Adrenal gland (tissue), 12 donors: ENCODE data around the gene IMMP1L. TPM values are rescaled to one million over a fixed set of nuclear protein-coding genes. Genes with fewer than 3 reads are reported as not detected.

Source experiments
- DNase-seq, 7 donors: peaks; one replicate each; pipeline ENCODE4 v3.0.0-alpha.2; 2019 to 2020
- H3K27ac ChIP-seq, 5 donors: fragments of 200-600 bp; sonication (generic) in 4 of 5; 1 replicate in 3 of 5; 2 replicates in 2 of 5; pipeline versions ENCODE4 v1.5.1 to v1.8.0; 2016 to 2020; ENCODE audit warnings: mild to moderate bottlenecking in 1 of 5
- H3K27me3 ChIP-seq: fragments of 200-600 bp; 2 replicates; pipeline ENCODE4 v1.8.0; 2021
- H3K36me3 ChIP-seq, 2 donors: fragments of 200-600 bp; replicated peaks in 1 of 2; 1 replicate in 1 of 2; 2 replicates in 1 of 2; pipeline versions ENCODE4 v1.5.1 to v1.8.0; 2018 to 2022
- H3K4me1 ChIP-seq, 2 donors: fragments of 200-600 bp; replicated peaks in 1 of 2; 1 replicate in 1 of 2; 2 replicates in 1 of 2; pipeline versions ENCODE4 v1.5.1 to v1.8.0; 2018 to 2021
- H3K4me3 ChIP-seq, 4 donors: fragments of 200-600 bp; sonication (generic) in 3 of 4; one replicate each; pipeline ENCODE4 v1.5.1; 2016 to 2018
- H3K9me3 ChIP-seq, 3 donors: fragments of 200-600 bp; sonication (generic) in 1 of 3; replicated peaks in 1 of 3; 1 replicate in 2 of 3; 2 replicates in 1 of 3; pipeline versions ENCODE4 v1.5.1 to v1.8.0; 2016 to 2021
- CTCF ChIP-seq, 6 experiments: fragments of 450-650 bp in 4 of 6; fragments of 200-600 bp in 2 of 6; sonication (generic) in 1 of 6; IDR thresholded peaks; 1 replicate in 5 of 6; 2 replicates in 1 of 6; pipeline versions ENCODE4 v1.5.1 to v1.8.0; 2016 to 2021; ENCODE audit warnings: antibody characterized with exemption in 6 of 6, mild to moderate bottlenecking in 2 of 6, moderate library complexity in 1 of 6
- POLR2A ChIP-seq, 2 donors: fragments of 450-650 bp; IDR thresholded peaks; one replicate each; pipeline ENCODE4 v1.6.1; 2017; ENCODE audit warnings: antibody characterized with exemption in 2 of 2, mild to moderate bottlenecking in 2 of 2, moderate library complexity in 1 of 2
- WGBS, 4 donors: extraction: QIAGEN DNeasy Blood & Tissue Kit in 2 of 4; methylation state at CpG; one replicate each; pipeline versions ENCODE4 v1.1.5 to v1.1.7; 2013 to 2017; 5-methylcytosine and 5-hydroxymethylcytosine counted together
- intact Hi-C, 2 donors: fragments of 100-400 bp; cut with DNase I; formaldehyde crosslinking; loops; one replicate each; pipeline versions ENCODE4 v1.14.1 to v1.15.0; 2022 to 2023
- polyA plus RNA-seq, 3 donors: library from polyadenylated mRNA; stranded (reverse); fragments of 200-250 nt in 2 of 3; fragments of 350-450 nt in 1 of 3; fragmentation: Illumina TruSeq in 1 of 3; extraction: RNeasy Lipid Tissue Mini Kit (QIAGEN cat#74804) in 1 of 3; gene quantifications; one replicate each; pipeline ENCODE4 v1.2.3, GENCODE V29; 2013 to 2014
- total RNA-seq, 9 donors: library from RNA; depleted of rRNA in 4 of 9; stranded (reverse); fragments of >200 nt in 4 of 9; fragments of 120-200 nt in 1 of 9; fragmentation: NEBNext Ultra II Directional in 1 of 9; extraction: Animal tissue kit (Norgen Biotek cat#: 25700) in 1 of 9; gene quantifications; one replicate each; pipeline versions ENCODE4 v1.1.0 to v1.2.4, GENCODE V29; 2013 to 2023
- donor health status: healthy with polysubstance abuse.
- donor health status: Bipolar disorder and iron deficiency.
- donor health status: DM: yes; HTN: yes; CAD: no.
- donor health status: DM: no; HTN: no; CAD: no.
- donor health status: DM: no; HTN: no; CAD: no.
- donor health status: DM: yes; HTN: yes; CAD: no.

IMMP1L gene
- total and polyA plus RNA-seq, 12 donors = 5.2 to 71.9 (median 19.0) TPM

DNA sequence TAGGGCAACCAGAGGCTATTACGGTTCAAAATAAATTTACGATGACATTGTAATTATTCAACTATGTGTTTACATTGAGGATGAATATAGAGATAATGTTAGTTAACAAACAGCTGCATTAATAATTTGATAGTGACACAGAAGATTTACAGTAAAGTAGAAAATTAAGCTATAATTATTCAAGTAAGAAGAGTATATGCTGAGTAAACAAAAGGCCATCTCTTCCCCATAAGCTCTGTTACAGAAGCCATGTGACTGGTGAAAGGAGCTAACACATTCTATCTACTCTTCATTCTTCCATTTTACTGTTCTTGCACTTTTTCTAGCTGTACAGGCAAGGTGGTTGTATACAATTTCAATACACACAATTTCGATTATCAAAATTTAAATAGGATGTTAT is 54.2 kb downstream of the IMMP1L start:
- intact Hi-C loops = no loop called here
- WGBS, 4 donors = 94 to 96% (median 94%) methylated on average over 3 of the region's 3 CpGs
- Histone ChIP-seq H3K9me3 (no peaks in the 10 kb centered on the region), H3K4me1 (no peaks in the 10 kb centered on the region), H3K36me3 (no peaks in the 10 kb centered on the region), H3K4me3 (no peak overlapping the region), H3K27ac (no peak overlapping the region), H3K27me3 (no peaks in the 10 kb centered on the region)
- TF ChIP-seq POLR2A (IDR thresholded peaks at IDR 0.05) (no peak), CTCF (IDR thresholded peaks at IDR 0.05) (no peak)
- DNase-seq = no peak

DNA sequence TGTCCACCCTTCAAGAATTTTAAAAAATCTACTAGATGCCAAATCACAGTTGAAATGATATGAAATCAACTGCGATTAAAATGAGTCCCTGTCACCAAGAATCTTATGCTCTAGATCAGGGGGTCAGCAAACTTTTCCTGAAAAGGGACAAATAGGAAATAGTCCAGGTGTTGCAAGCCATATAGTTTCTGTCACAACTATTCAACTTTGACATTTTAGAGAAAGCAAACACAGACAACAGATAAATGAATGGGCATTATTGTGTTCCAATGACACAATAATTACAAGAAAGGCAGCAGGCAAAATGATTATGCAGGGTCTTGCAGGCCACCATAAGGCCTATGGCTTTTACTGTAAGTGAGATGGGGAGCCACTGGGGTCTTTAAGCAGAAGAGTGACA is 58.6 kb downstream of the IMMP1L start:
- Histone ChIP-seq H3K36me3 (no peaks in the 10 kb centered on the region), H3K27me3 (no peaks in the 10 kb centered on the region), H3K4me1 (no peaks in the 10 kb centered on the region), H3K9me3 (no peaks in the 10 kb centered on the region), H3K27ac (no peak overlapping the region), H3K4me3 (no peak overlapping the region)
- no peak for TF ChIP-seq CTCF (IDR thresholded peaks at IDR 0.05)
- TF ChIP-seq POLR2A (IDR thresholded peaks at IDR 0.05) = no peak
- WGBS, 4 donors = 95 to 100% (median 96%) methylated on average over 1 of the region's 1 CpG
- DNase-seq = no peak
- intact Hi-C loops = no loop called here

DNA sequence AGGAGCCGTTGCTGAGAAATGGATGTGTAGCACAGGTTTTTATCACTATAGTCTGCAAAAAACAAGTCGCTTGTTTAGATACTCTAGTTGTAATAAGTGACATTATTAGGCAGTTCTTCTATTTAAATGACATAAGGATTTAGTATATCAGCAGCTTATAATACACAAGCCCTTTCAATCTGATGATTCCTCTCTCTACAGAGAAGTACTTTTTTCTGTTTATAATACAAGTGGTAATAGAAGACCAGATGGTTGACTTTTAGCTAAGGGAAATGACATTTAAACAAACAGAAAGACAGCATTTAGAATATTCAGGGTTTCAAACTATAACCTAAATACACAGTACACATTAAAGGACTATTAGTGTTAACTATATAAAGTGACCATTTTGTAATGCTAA is 60.4 kb downstream of the IMMP1L start:
- Histone ChIP-seq H3K4me1 (no peaks in the 10 kb centered on the region), H3K9me3 (no peaks in the 10 kb centered on the region), H3K36me3 (no peaks in the 10 kb centered on the region), H3K4me3 (no peak overlapping the region), H3K27me3 (no peaks in the 10 kb centered on the region), H3K27ac (no peak overlapping the region)
- TF ChIP-seq POLR2A (IDR thresholded peaks at IDR 0.05) = no peak
- intact Hi-C loops = no loop called here
- DNase-seq = no peak
- 80 to 88% (median 85%) methylated on average over 2 of the region's 2 CpGs for WGBS, 4 donors

- no peak overlapping the region for H3K27ac ChIP-seq
- no peaks in the 10 kb centered on the region for H3K9me3 ChIP-seq
- TF ChIP-seq POLR2A (IDR thresholded peaks at IDR 0.05) (no peak), CTCF (IDR thresholded peaks at IDR 0.05) (no peak)
- H3K27me3 ChIP-seq = no peaks in the 10 kb centered on the region
- no peaks in the 10 kb centered on the region for H3K4me1 ChIP-seq
- no peak for DNase-seq
- no peaks in the 10 kb centered on the region for H3K36me3 ChIP-seq
- WGBS, 4 donors = 94 to 98% (median 97%) methylated on average over 4 of the region's 4 CpGs
- H3K4me3 ChIP-seq = no peak overlapping the region
- intact Hi-C loops = no loop called here
Measured at GRCh38 chr11:31445621-31446020, 63.8 kb downstream of the IMMP1L start.

DNA sequence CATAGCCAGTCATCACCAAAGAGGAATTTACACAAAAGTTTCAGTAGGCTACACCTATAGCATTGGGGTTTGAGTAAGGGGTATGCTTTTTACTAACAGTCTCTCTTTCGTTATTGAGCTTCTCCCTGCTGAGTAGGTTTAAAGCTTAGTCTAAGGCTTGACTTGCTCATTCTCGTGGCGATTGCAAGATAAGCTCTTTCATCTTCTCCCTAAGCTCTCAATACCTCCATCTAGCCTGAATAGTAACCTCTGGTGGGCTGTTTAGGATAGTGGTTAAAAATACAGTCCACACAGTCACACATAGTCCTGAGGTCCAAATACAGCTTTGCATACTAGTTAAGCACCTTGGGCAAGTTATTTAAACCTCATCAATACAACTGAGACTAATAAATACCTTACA is 65.6 kb downstream of the IMMP1L start:
- H3K9me3 ChIP-seq = no peaks in the 10 kb centered on the region
- H3K4me1 ChIP-seq = no peaks in the 10 kb centered on the region
- no peaks in the 10 kb centered on the region for H3K27me3 ChIP-seq
- no peaks in the 10 kb centered on the region for H3K36me3 ChIP-seq
- no peak overlapping the region for H3K4me3 ChIP-seq
- no peak for DNase-seq
- 85 to 96% (median 93%) methylated on average over 3 of the region's 3 CpGs for WGBS, 4 donors
- intact Hi-C loops = no loop called here
- no peak overlapping the region for H3K27ac ChIP-seq
- TF ChIP-seq CTCF (IDR thresholded peaks at IDR 0.05) (no peak), POLR2A (IDR thresholded peaks at IDR 0.05) (no peak)
